Duodenal mucosa (tissue), 2 donors: ENCODE data around the gene STAT3.

Experiments
- H3K27ac ChIP-seq: one replicate; pipeline ENCODE4 v1.7.0; 2013; ENCODE audit warnings: low read depth, low read length
- H3K27me3 ChIP-seq, 2 donors: one replicate each; pipeline ENCODE4 v1.7.0; 2013; ENCODE audit warnings: low read length in 2 of 2, control low read depth in 1 of 2; ENCODE audit not compliant: insufficient read depth in 2 of 2, control insufficient read depth in 1 of 2
- H3K36me3 ChIP-seq, 2 donors: one replicate each; pipeline ENCODE4 v1.7.0; 2013; ENCODE audit warnings: low read length in 2 of 2, control low read depth in 1 of 2; ENCODE audit not compliant: insufficient read depth in 2 of 2, control insufficient read depth in 1 of 2
- H3K4me1 ChIP-seq, 2 donors: one replicate each; pipeline ENCODE4 v1.7.0; 2013; ENCODE audit warnings: low read length in 2 of 2, control low read depth in 1 of 2; ENCODE audit not compliant: insufficient read depth in 2 of 2, control insufficient read depth in 1 of 2
- H3K4me3 ChIP-seq, 2 donors: one replicate each; pipeline ENCODE4 v1.7.0; 2013; ENCODE audit warnings: low read length in 2 of 2, low read depth in 1 of 2
- H3K9ac ChIP-seq, 2 donors: one replicate each; pipeline ENCODE4 v1.7.0; 2013; ENCODE audit warnings: low read length in 2 of 2, low read depth in 1 of 2
- H3K9me3 ChIP-seq, 2 donors: one replicate each; pipeline ENCODE4 v1.7.0; 2013; ENCODE audit warnings: low read length in 2 of 2, control low read depth in 1 of 2; ENCODE audit not compliant: control insufficient read depth in 1 of 2

The STAT3 gene

DNA sequence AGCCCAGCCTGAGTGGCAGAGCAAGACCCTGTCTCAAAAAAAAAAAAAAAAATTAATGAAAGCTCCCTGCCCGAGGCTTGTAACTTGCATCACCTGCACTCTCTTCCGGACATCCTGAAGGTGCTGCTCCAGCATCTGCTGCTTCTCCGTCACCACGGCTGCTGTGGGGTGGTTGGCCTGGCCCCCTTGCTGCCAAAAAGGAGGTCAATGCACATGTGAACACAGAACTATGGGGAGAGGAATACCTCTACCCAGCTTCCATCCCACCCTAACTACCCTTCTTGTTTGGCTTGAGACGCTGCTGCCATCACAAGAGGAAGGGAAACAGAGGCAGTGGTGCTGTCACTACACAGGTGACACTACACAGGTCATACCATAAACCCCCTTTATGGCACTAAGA lies 49.0 kb downstream of the STAT3 start:
- Histone ChIP-seq H3K4me3 (no peak overlapping the region), H3K27ac (no peak overlapping the region), H3K27me3 (no peaks in the 10 kb centered on the region), H3K36me3 (peaks cover 42 to 71% of the 10 kb centered on the region in 2 donors), H3K4me1 (peaks cover 0 to 5% of the 10 kb centered on the region in 2 donors), H3K9me3 (no peaks in the 10 kb centered on the region), H3K9ac (no peak overlapping the region)

- no peak overlapping the region for H3K9ac ChIP-seq
- no peaks in the 10 kb centered on the region for H3K9me3 ChIP-seq
- no peaks in the 10 kb centered on the region for H3K27me3 ChIP-seq
- H3K36me3 ChIP-seq: peaks cover 42 to 71% of the 10 kb centered on the region in 2 donors
- H3K4me1 ChIP-seq: peaks cover 0 to 5% of the 10 kb centered on the region in 2 donors
- H3K27ac ChIP-seq: no peak overlapping the region
- H3K4me3 ChIP-seq: no peak overlapping the region
These were observed 49.7 kb downstream of the STAT3 start for GRCh38 chr17:42338427-42338985.

- H3K36me3 ChIP-seq: peaks cover 47 to 77% of the 10 kb centered on the region in 2 donors
These were observed 50.8 kb downstream of the STAT3 start for GRCh38 chr17:42337442-42337841.

DNA sequence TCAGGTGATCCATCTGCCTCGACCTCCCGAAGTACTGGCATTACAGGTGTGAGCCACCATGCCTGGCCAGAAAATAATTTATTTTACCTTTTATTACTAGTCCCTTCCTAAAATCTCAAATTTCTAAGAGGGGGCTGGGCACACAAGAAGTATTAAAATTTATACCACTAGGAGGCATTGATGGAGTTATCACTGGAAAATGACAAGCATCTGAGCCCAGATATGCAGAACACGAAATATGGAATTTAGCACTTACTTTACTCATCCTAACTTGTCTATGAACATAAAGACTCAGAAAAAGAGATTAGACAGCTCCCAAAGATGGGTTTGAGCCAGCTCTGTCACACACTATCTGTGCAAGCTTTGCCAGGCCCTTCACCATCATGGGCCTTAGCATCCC lies 53.6 kb downstream of the STAT3 start:
- H3K9me3 ChIP-seq: no peaks in the 10 kb centered on the region
- no peak overlapping the region for H3K4me3 ChIP-seq
- no peak overlapping the region for H3K27ac ChIP-seq
- H3K4me1 ChIP-seq: peaks cover 0 to 7% of the 10 kb centered on the region in 2 donors
- H3K36me3 ChIP-seq: peaks cover 51 to 75% of the 10 kb centered on the region in 2 donors
- H3K27me3 ChIP-seq: no peaks in the 10 kb centered on the region
- H3K9ac ChIP-seq: no peak overlapping the region

More at GRCh38 chr17:42337442-42337841, 50.8 kb downstream of the STAT3 start:
- Histone ChIP-seq H3K4me3 (no peak overlapping the region), H3K9ac (no peak overlapping the region), H3K4me1 (peaks cover 0 to 5% of the 10 kb centered on the region in 2 donors), H3K27ac (no peak overlapping the region), H3K27me3 (no peaks in the 10 kb centered on the region), H3K9me3 (no peaks in the 10 kb centered on the region)

GRCh38 chr17:42333053-42333452 lies 55.2 kb downstream of the STAT3 start:
- H3K36me3 ChIP-seq: peaks cover 47 to 77% of the 10 kb centered on the region in 2 donors
- H3K4me3 ChIP-seq: no peak overlapping the region
- peaks cover 5 to 8% of the 10 kb centered on the region in 2 donors for H3K4me1 ChIP-seq
- H3K9ac ChIP-seq: no peak overlapping the region
- no peak overlapping the region for H3K27ac ChIP-seq
- no peaks in the 10 kb centered on the region for H3K9me3 ChIP-seq
- no peaks in the 10 kb centered on the region for H3K27me3 ChIP-seq

- Histone ChIP-seq H3K4me3 (no peak overlapping the region), H3K4me1 (peaks cover 5 to 8% of the 10 kb centered on the region in 2 donors), H3K27ac (no peak overlapping the region), H3K36me3 (peaks cover 57 to 74% of the 10 kb centered on the region in 2 donors), H3K9me3 (no peaks in the 10 kb centered on the region), H3K9ac (no peak overlapping the region), H3K27me3 (no peaks in the 10 kb centered on the region)
These were observed 58.9 kb downstream of the STAT3 start for GRCh38 chr17:42329025-42329976.

DNA sequence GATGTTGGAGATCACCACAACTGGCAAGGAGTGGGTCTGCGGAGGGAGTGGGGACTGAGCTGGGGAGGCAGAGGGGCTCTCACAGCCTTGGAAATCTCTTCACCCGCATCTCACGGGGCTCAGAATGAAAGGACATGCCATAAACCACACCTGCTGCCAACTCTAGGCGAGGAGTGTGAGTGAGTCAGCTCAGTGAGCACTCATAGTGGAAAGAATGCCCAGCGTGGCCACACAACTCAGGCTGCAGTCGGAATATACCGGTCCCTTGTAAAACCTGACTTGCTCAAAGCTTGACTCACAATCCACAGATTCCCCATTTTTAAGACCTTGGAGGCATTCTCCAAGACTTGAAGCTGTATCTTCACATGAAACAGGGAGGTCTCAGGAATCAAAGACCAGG lies 63.2 kb downstream of the STAT3 start:
- Histone ChIP-seq H3K27me3 (no peaks in the 10 kb centered on the region), H3K9me3 (no peaks in the 10 kb centered on the region), H3K27ac (no peak overlapping the region), H3K4me3 (no peak overlapping the region), H3K4me1 (peaks cover 8% of the 10 kb centered on the region in 2 donors), H3K36me3 (peaks cover 52 to 70% of the 10 kb centered on the region in 2 donors), H3K9ac (no peak overlapping the region)

- Histone ChIP-seq H3K27me3 (no peaks in the 10 kb centered on the region), H3K9ac (no peak overlapping the region), H3K9me3 (no peaks in the 10 kb centered on the region), H3K4me1 (peaks cover 0 to 3% of the 10 kb centered on the region in 2 donors), H3K27ac (no peak overlapping the region), H3K4me3 (no peak overlapping the region), H3K36me3 (peaks cover 53 to 70% of the 10 kb centered on the region in 2 donors)
These were observed 64.9 kb downstream of the STAT3 start for GRCh38 chr17:42323268-42323773.

GRCh38 chr17:42322382-42323267 lies 65.6 kb downstream of the STAT3 start:
- H3K9me3 ChIP-seq: no peaks in the 10 kb centered on the region
- no peak overlapping the region for H3K9ac ChIP-seq
- H3K27me3 ChIP-seq: no peaks in the 10 kb centered on the region
- no peak overlapping the region for H3K27ac ChIP-seq
- H3K36me3 ChIP-seq: peaks cover 55 to 75% of the 10 kb centered on the region in 2 donors
- H3K4me3 ChIP-seq: no peak overlapping the region
- H3K4me1 ChIP-seq: peaks cover 0 to 3% of the 10 kb centered on the region in 2 donors
